C4-2B (cell line): ENCODE measurements around the gene REV3L.

Experiments used
- ZFX ChIP-seq: fragments of 450-650 bp; IDR thresholded peaks from 2 replicates; pipeline ENCODE4 v1.6.1; 2017
- TF ChIP-seq, protein P1 (sequence below): fragments of 450-650 bp; conservative IDR thresholded peaks from 2 replicates; pipeline ENCODE4 v1.5.1; 2017; ENCODE audit warnings: mild to moderate bottlenecking

DNA sequence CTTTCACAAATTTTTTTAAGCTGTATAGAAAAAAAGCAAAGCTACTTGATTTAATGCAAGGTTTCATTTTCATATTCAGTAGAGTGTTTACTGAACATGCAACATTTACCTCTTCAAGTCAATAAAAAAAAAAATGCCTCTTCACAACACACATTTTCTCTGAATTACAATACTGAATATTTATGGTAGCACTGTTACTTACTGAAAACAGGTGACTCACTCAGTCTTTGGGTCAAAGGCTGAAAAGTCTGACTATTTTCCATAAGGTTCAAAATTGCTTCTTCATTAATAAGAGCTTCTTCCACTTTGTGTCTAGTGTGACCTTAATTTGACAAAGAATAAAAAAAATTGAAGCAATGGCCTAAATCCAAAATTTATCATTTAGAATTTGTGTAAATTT lies 101.9 kb downstream of the REV3L start:
- TF ChIP-seq, protein P1, sequence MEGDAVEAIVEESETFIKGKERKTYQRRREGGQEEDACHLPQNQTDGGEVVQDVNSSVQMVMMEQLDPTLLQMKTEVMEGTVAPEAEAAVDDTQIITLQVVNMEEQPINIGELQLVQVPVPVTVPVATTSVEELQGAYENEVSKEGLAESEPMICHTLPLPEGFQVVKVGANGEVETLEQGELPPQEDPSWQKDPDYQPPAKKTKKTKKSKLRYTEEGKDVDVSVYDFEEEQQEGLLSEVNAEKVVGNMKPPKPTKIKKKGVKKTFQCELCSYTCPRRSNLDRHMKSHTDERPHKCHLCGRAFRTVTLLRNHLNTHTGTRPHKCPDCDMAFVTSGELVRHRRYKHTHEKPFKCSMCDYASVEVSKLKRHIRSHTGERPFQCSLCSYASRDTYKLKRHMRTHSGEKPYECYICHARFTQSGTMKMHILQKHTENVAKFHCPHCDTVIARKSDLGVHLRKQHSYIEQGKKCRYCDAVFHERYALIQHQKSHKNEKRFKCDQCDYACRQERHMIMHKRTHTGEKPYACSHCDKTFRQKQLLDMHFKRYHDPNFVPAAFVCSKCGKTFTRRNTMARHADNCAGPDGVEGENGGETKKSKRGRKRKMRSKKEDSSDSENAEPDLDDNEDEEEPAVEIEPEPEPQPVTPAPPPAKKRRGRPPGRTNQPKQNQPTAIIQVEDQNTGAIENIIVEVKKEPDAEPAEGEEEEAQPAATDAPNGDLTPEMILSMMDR, result no peak
- TF ChIP-seq ZFX, result no peak
